Activated CD8-positive, alpha-beta memory T cell treated with anti-CD3 and anti-CD28 coated beads for 36 hours (primary cell): Measurements from ENCODE around the gene TPPP. TPM values are rescaled to one million over a fixed set of nuclear protein-coding genes. Genes with fewer than 3 reads are reported as not detected.

Experiments used
- CTCF ChIA-PET: fragments of 350-600 bp; sonication (Branson Sonifier 250); formaldehyde crosslinking; loops from one replicate; lab custom pipeline; 2021; ENCODE audit warnings: antibody characterized with exemption; lab: Charles Lee
- POLR2A ChIA-PET: fragments of 350-600 bp; sonication (Branson Sonifier 250); formaldehyde crosslinking; loops from one replicate; lab custom pipeline; 2021; ENCODE audit warnings: antibody characterized with exemption; lab: Charles Lee
- total RNA-seq, 2 experiments: library from RNA; stranded (reverse); gene quantifications; one replicate each; pipeline ENCODE4 v1.2.3, GENCODE V29; 2021

TPPP gene
- total RNA-seq, 2 experiments from 2014 or later = 0.21 to 0.29 TPM

DNA sequence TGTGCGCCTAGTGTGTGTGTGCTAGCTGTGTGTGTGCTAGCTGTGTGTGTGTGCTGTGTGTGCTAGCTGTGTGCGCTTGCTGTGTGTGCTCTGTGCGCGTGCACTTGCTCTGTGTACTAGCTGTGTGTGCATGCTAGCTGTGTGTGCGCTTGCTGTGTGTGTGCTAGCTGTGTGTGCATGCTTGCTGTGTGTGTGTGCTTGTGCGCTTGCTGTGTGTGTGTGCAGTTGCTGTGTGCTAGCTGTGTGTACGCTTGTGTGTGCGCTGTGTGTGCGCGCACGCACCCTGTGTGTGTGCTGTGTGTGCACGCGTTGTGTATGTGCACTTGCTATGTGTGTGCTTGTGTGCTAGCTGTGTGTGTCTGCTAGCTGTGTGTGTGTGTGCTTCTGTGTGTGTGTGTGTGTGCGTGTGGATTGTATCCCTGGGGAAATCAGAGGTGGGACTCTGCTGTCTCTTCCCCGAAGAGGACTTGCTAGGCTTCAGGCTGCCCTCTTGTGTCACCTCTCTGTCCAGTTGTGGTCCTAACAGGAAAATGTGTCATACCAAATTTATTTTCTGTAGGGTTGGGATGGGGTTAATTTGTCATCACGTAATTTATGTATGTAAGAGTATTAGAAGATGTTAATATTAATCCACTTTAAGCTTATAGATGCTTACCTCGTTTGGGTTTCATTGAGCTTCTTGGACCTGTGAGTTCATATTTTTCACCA is 38.9 kb downstream of the TPPP start:
- POLR2A ChIA-PET = no interaction called here

GRCh38 chr5:652773-653350 is 40.3 kb downstream of the TPPP start:
- ChIA-PET POLR2A (no interaction called here), CTCF (interaction anchor here (1.3 to 2.0 kb wide), 2 partner anchors 9 to 16 kb away, joined by 3 to 8 read pairs; no protein-coding TSS in a partner anchor)

More for the DNA sequence above, 38.9 kb downstream of the TPPP start:
- CTCF ChIA-PET = interaction anchor here (1.3 to 2.0 kb wide), 2 partner anchors 7 to 15 kb away, joined by 3 to 8 read pairs; no protein-coding TSS in a partner anchor

GRCh38 chr5:652023-652515 is 41.1 kb downstream of the TPPP start:
- ChIA-PET CTCF (no interaction called here), POLR2A (no interaction called here)

GRCh38 chr5:651296-652022 is 41.7 kb downstream of the TPPP start:
- ChIA-PET CTCF (no interaction called here), POLR2A (no interaction called here)

DNA sequence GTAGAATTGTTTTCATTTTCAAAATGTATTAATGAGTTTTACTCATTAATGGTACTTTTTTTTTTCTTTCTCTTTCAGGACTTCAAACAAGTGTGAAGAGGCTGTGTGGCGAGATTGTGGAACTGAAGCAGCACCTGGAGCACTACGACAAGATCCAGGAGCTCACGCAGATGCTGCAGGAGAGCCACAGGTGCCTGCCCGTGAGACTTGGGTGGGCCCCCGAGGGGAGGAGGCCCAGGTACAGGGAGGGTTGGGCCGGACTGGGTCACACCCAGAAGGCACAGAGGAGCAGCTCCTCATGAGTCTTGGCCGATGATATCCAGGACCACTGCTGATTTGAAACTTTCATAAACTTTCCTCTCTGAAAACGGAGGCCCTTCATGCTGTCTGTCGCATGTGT is 45.4 kb downstream of the TPPP start:
- ChIA-PET POLR2A (no interaction called here), CTCF (interaction anchor here (0.6 kb wide), 1 partner anchor 192 kb away, joined by 3 read pairs; no protein-coding TSS in a partner anchor)

DNA sequence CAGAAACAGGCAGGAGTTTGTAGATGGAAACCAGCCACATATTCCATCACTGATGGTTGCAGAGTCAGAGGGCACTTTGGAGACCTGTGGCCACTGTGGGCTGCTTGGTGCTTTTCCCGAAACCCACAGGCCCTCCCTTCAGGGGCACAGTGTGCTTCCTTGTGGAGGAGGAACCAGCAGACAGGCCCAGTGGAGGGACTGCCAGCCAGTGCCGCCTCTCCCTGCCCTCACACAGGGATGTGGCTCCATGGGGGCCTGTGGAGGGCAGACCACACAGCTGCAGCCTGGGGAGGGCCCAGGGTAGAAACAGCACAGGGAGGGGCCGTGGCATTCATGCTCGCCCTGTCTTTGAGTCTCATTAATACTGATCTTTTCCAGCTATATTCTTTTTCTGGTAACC is 45.8 kb downstream of the TPPP start:
- ChIA-PET CTCF (no interaction called here), POLR2A (no interaction called here)

DNA sequence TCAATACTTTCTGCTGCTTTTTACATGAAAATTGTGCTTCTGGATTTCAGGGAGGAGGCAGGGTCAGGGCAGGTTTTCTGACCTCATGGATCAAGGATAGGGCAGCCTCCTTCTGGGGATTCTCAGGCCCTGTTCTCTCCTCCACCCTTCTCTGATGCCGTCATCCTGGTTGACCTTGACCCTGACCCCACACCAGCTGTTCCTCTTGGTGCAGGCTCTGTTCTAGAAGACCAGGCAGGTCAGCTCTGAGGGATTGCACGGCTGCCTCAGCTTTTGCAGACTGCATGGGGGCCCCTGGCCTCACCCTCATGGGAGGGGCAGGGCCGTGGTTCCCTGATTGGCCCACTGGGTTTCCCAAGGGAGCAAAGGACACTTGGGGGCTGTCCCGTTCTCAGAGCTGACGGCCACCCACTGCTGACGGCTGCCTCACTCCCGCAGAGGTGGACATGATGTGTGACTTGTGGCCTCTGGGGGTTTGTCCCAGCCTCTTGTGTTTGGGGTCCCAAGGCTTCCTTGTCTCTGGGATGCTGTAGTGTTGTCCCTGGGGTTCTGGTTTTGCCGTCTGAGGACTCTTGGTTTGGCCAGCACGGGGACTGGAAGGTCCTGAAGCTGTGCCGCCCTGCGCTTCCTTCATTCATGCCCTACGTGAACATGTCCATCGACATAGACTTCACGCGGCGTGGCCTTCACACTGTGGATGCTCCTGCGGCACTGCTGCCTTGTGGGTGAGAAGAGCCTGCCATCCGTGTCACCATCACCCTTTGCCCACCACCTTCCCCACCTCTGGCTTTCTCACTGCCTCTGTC is 46.6 kb downstream of the TPPP start:
- ChIA-PET POLR2A (no interaction called here), CTCF (no interaction called here)

DNA sequence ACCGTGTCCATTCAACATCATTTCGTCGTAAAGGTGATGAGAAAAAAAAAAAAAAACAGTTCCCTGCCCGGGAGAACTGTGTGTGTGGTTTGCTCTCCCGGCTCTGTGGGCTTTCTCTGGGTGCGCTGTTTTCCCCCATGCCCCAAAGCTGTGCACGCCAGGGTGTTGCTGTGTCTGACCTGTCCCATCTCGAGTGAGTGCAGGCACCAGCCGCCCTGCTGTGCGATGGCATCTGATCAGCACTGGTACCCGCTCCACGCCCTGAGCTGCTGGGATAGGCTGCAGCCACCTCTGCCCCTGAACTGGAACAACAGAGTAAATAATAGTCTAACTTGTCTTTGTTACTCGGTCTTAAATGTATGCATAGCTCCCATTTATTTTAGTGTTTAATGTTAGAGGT is 47.7 kb downstream of the TPPP start:
- ChIA-PET POLR2A (no interaction called here), CTCF (no interaction called here)

DNA sequence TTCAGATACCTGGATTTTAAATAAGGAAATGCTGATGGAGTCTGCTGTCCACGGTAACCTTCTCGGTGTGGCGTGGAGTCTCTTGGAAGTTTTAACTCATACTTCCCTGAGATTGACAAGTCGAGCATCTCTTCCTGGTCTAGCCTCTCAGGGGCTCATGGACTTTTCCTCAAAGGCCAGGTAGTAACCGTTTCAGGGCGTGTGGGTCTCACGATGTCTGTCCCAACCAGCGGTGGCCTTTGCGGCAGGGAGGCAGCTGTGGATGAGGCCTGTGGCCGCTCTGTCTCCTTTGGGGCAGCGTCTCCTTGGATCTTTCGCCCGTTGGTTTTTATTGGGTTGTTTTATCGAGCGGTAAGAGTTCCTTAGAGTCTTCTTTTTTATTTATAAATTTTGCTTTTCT is 48.2 kb downstream of the TPPP start:
- ChIA-PET POLR2A (no interaction called here), CTCF (no interaction called here)

DNA sequence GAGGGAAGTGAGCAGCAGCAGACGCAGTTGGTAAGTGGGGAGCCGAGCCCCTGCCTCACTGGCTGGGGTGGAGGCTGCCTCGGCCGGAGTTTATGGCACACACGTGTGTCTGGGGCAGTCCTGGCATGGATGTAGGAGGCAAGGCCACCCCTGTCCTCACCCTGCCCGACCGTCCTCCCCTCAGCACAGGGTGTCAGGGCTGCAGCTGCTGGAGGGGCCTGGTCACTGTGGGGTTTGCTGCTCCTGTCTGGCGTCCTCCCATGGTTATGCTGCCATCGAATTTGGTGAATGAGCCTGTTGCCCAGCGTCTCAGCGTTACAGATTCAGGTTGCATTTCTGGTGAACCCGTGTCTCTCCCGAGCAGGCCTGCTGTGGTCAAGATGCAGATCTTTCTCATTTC is 48.6 kb downstream of the TPPP start:
- POLR2A ChIA-PET = no interaction called here
- CTCF ChIA-PET = no interaction called here

- ChIA-PET POLR2A (no interaction called here), CTCF (no interaction called here)
Observed at GRCh38 chr5:643811-644271, 49.3 kb downstream of the TPPP start.

DNA sequence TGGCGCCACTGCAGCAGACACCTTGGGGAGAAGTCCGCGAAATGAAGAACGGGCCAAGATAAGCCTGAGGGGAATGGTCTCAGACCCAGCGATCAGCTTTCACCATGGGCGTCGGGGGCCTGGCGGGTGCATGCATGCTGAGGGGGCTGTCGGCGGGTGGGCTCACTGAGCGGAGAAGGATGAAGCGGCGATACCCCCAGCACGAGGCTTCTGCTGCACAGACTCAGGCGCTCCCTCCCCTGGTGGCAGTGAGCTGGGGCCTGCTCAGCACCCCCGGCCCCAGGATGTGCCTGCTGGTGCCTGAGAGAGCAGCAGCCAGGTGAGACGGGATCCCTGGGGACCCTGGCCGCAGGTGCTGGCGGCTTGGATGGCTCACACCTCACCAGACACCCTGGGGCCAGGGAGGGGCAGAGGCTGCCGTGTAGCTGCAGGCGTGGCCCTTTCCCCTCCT is 49.8 kb downstream of the TPPP start:
- ChIA-PET CTCF (interaction anchor here (0.6 kb wide), 1 partner anchor 291 kb away, joined by 3 read pairs; no protein-coding TSS in a partner anchor), POLR2A (no interaction called here)

DNA sequence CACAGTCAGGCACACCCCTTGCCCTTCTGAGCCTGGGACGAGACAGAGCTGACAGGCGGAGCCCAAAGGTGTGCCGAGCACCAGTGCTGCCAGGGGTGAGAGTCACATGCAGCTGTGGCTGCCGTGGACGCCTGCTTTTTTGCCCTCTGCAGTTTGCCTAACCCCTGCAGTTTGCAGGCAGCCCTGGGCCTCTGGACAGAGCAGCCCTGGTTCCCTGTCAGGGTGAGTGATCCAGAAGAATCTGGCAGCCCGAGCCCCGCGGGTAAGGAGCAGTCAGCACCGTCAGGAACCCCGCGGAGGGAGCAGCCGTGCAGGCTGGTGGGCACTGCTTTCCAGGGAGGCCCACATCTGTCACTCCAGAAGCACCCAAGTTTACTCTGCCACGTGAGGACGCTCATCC is 50.7 kb downstream of the TPPP start:
- POLR2A ChIA-PET = no interaction called here

GRCh38 chr5:641331-641765 is 51.8 kb downstream of the TPPP start:
- POLR2A ChIA-PET = no interaction called here

More for the DNA sequence above, 50.7 kb downstream of the TPPP start:
- CTCF ChIA-PET = interaction anchor here (0.6 kb wide), 1 partner anchor 292 kb away, joined by 3 read pairs; no protein-coding TSS in a partner anchor

DNA sequence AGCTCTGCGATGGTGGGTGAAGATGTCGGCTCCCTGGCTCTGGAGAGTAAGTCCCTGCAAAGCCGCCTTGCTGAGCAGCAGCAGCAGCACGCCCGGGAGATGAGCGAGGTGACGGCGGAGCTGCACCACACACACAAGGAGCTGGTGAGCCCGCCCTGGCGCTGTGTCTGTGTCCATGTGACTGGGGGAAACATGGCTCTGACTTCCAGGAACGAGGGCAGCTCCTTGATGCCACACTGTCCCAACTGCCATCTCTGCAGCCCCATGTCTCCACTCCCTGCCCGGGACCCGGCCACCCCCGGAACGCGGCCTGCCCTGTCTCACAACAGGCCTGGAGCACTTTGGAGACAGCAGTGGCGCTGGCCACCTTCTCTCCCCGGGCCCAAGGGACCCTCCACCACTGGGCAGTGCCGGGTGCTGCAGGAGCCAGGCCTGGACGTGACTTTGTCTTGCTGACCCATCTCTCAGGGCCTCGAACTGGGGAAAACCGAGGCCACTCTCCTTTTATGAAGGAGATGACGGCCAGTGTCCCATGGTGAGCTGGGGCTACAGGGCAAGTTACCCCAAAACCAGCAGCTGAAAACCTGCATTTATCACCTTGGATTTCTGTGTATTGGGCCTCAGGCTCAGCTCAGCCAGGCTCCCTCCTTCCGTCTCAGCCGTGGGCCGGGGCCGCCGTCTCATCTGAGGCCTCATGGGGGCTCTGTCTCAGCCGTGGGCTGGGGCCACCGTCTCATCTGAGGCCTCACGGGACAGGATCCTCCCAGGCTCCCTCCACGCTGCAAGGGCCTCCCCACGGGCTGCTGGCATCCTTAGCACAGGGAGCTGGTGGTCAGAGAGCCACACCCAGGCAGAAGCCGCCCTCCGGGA is 52.5 kb downstream of the TPPP start:
- CTCF ChIA-PET = no interaction called here
- POLR2A ChIA-PET = no interaction called here

More at GRCh38 chr5:641331-641765, 51.8 kb downstream of the TPPP start:
- CTCF ChIA-PET = no interaction called here

GRCh38 chr5:639584-640213 is 53.5 kb downstream of the TPPP start:
- ChIA-PET POLR2A (no interaction called here), CTCF (no interaction called here)

GRCh38 chr5:639253-639530 is 54.0 kb downstream of the TPPP start:
- ChIA-PET POLR2A (no interaction called here), CTCF (no interaction called here)
